ENCODE results near the gene THBS2. TPM values are rescaled to one million over a fixed set of nuclear protein-coding genes. Genes with fewer than 3 reads are reported as not detected.

The THBS2 gene
- total RNA-seq, 1 experiment from 2014 or later, result 0.39 TPM

DNA sequence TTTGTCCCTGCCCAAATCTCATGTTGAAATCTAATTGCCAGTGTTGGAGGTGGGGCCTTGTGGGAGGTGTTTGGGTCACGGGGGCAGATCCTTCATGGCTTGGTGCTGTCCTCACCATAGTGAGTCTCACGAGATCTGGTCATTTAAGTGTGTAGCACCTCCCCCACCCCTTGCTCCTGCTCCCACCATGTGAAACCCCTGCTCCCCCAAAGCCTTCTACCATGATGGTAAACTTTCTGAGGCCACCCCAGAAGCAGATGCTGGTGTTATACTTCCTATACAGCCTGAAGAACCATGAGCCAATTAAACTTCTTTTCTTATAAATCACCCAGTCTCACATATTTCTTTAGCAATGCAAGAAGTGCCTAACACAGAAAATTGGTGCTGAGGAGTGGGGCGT lies 19.9 kb upstream of the THBS2 start:
- H3K79me2 ChIP-seq (ENCODE audit: insufficient read depth, low read length), result no peaks in the 10 kb centered on the region
- H3K9ac ChIP-seq (ENCODE audit: low read length), result no peak overlapping the region
- H2AFZ ChIP-seq (ENCODE audit: low read depth, low read length, poor library complexity, severe bottlenecking), result no peak overlapping the region
- no peaks in the 10 kb centered on the region for H3K4me1 ChIP-seq (ENCODE audit: control insufficient read depth in 1 of 2, insufficient read depth in 2 of 2, low read length in 2 of 2)
- no peak overlapping the region for H3K27ac ChIP-seq (ENCODE audit: low read depth, low read length)
- H3K9me3 ChIP-seq (ENCODE audit: control insufficient read depth in 1 of 2, insufficient read depth in 1 of 2, low read depth in 1 of 2, low read length in 2 of 2), result no peaks in the 10 kb centered on the region
- CTCF ChIA-PET, result no interaction called here
- DNase-seq (ENCODE audit: low read depth, low spot score) (no peak), ATAC-seq (no peak)
- intact Hi-C loops (cut with micrococcal nuclease), result no loop called here
- no peaks in the 10 kb centered on the region for H3K27me3 ChIP-seq (ENCODE audit: insufficient read depth, low read length)
- no peak for TF ChIP-seq SP1 (IDR thresholded peaks at IDR 0.05; ENCODE audit: low read depth)
- TF ChIP-seq, protein P1, sequence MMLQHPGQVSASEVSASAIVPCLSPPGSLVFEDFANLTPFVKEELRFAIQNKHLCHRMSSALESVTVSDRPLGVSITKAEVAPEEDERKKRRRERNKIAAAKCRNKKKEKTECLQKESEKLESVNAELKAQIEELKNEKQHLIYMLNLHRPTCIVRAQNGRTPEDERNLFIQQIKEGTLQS (IDR thresholded peaks at IDR 0.05), result no peak
- TF ChIP-seq, protein P2, sequence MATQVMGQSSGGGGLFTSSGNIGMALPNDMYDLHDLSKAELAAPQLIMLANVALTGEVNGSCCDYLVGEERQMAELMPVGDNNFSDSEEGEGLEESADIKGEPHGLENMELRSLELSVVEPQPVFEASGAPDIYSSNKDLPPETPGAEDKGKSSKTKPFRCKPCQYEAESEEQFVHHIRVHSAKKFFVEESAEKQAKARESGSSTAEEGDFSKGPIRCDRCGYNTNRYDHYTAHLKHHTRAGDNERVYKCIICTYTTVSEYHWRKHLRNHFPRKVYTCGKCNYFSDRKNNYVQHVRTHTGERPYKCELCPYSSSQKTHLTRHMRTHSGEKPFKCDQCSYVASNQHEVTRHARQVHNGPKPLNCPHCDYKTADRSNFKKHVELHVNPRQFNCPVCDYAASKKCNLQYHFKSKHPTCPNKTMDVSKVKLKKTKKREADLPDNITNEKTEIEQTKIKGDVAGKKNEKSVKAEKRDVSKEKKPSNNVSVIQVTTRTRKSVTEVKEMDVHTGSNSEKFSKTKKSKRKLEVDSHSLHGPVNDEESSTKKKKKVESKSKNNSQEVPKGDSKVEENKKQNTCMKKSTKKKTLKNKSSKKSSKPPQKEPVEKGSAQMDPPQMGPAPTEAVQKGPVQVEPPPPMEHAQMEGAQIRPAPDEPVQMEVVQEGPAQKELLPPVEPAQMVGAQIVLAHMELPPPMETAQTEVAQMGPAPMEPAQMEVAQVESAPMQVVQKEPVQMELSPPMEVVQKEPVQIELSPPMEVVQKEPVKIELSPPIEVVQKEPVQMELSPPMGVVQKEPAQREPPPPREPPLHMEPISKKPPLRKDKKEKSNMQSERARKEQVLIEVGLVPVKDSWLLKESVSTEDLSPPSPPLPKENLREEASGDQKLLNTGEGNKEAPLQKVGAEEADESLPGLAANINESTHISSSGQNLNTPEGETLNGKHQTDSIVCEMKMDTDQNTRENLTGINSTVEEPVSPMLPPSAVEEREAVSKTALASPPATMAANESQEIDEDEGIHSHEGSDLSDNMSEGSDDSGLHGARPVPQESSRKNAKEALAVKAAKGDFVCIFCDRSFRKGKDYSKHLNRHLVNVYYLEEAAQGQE (IDR thresholded peaks at IDR 0.05; ENCODE audit: low read depth), result no peak
- TF ChIP-seq ZNF274 (IDR thresholded peaks at IDR 0.05; ENCODE audit: low read depth, low read length), result no peak
- no peak for TF ChIP-seq SRF (IDR thresholded peaks at IDR 0.05; ENCODE audit: low read depth)
- TF ChIP-seq ZFX (IDR thresholded peaks at IDR 0.05), result no peak
- POLR2A ChIA-PET, result no interaction called here
- no peaks in the 10 kb centered on the region for H4K20me1 ChIP-seq (ENCODE audit: insufficient read depth)
- H3K9me2 ChIP-seq (ENCODE audit: insufficient read depth), result no peaks in the 10 kb centered on the region; the same call in 1 of the 2 replicates
- no peaks in the 10 kb centered on the region for H3K36me3 ChIP-seq (ENCODE audit: control insufficient read depth in 1 of 2, insufficient read depth in 2 of 2, low read length in 2 of 2)
- no peak overlapping the region for H3K4me2 ChIP-seq (ENCODE audit: low read length)
- RAD21 ChIA-PET (ENCODE audit: low non-redundant PET in 1 of 2, low total read pairs in 2 of 2, uncharacterized antibody in 2 of 2, unreplicated experiment in 2 of 2), result no interaction called here
- no TSS peak for BruUV-seq (replicated peaks)
- H3K4me3 ChIP-seq (replicated peaks in 1 of 2; ENCODE audit: low read depth in 1 of 2, low read length in 2 of 2), result no peak overlapping the region

GRCh38 chr6:169271877-169272216 lies 18.2 kb upstream of the THBS2 start:
- no peak overlapping the region for H3K4me3 ChIP-seq (replicated peaks in 1 of 2; ENCODE audit: low read depth in 1 of 2, low read length in 2 of 2)
- H3K36me3 ChIP-seq (ENCODE audit: control insufficient read depth in 1 of 2, insufficient read depth in 2 of 2, low read length in 2 of 2), result no peaks in the 10 kb centered on the region
- ChIA-PET RAD21 (ENCODE audit: low non-redundant PET in 1 of 2, low total read pairs in 2 of 2, uncharacterized antibody in 2 of 2, unreplicated experiment in 2 of 2) (no interaction called here), CTCF (no interaction called here), POLR2A (no interaction called here)
- DNase-seq (ENCODE audit: low read depth, low spot score) (no peak), ATAC-seq (no peak)
- no peaks in the 10 kb centered on the region for H3K27me3 ChIP-seq (ENCODE audit: insufficient read depth, low read length)
- H4K20me1 ChIP-seq (ENCODE audit: insufficient read depth), result no peaks in the 10 kb centered on the region
- intact Hi-C loops (cut with micrococcal nuclease), result no loop called here
- no peaks in the 10 kb centered on the region for H3K79me2 ChIP-seq (ENCODE audit: insufficient read depth, low read length)
- no peak overlapping the region for H3K4me2 ChIP-seq (ENCODE audit: low read length)
- H3K4me1 ChIP-seq (ENCODE audit: control insufficient read depth in 1 of 2, insufficient read depth in 2 of 2, low read length in 2 of 2), result no peaks in the 10 kb centered on the region
- no peak overlapping the region for H2AFZ ChIP-seq (ENCODE audit: low read depth, low read length, poor library complexity, severe bottlenecking)
- BruUV-seq (replicated peaks), result no TSS peak
- no peaks in the 10 kb centered on the region for H3K9me3 ChIP-seq (ENCODE audit: control insufficient read depth in 1 of 2, insufficient read depth in 1 of 2, low read depth in 1 of 2, low read length in 2 of 2)
- H3K9me2 ChIP-seq (ENCODE audit: insufficient read depth), result no peaks in the 10 kb centered on the region; the same call in 1 of the 2 replicates
- no peak overlapping the region for H3K9ac ChIP-seq (ENCODE audit: low read length)
- H3K27ac ChIP-seq (ENCODE audit: low read depth, low read length), result no peak overlapping the region
- TF ChIP-seq EGR1 (IDR thresholded peaks at IDR 0.05; ENCODE audit: low read depth) (no peak), MAX (IDR thresholded peaks at IDR 0.05) (no peak), TCF7L2 (IDR thresholded peaks at IDR 0.05; ENCODE audit: borderline replicate concordance, extremely low read depth, insufficient read depth, insufficient read length) (no peak), ELF1 (IDR thresholded peaks at IDR 0.05; ENCODE audit: borderline replicate concordance, low read depth) (no peak), RAD21 (IDR thresholded peaks at IDR 0.05; ENCODE audit: low read depth) (no peak), SP1 (IDR thresholded peaks at IDR 0.05; ENCODE audit: low read depth) (no peak), CTCF (IDR thresholded peaks at IDR 0.05 in 2 of 3, conservative IDR thresholded peaks at IDR 0.05 in 1 of 3; ENCODE audit: borderline replicate concordance in 1 of 3, insufficient read depth in 1 of 3, low read depth in 2 of 3, low read length in 2 of 3) (no peak), EZH2phosphoT487 (IDR thresholded peaks at IDR 0.05; ENCODE audit: borderline replicate concordance) (no peak), YY1 (IDR thresholded peaks at IDR 0.05; ENCODE audit: extremely low read depth, insufficient replicate concordance, low read depth, low read length) (no peak), POLR2AphosphoS5 (IDR thresholded peaks at IDR 0.05; ENCODE audit: low read depth, low read length) (no peak), ZFX (IDR thresholded peaks at IDR 0.05) (no peak)

Measured in HCT116 (cell line).